K562 (cell line): ENCODE data around the gene TARM1. TPM values are rescaled to one million over a fixed set of nuclear protein-coding genes. Genes with fewer than 3 reads are reported as not detected.

Experiments used
- GTF2F1 ChIP-seq: IDR thresholded peaks from 2 replicates; pipeline ENCODE4 v1.6.1; 2011; ENCODE audit warnings: low read depth, low read length, improper control_type of control experiment
- MTA1 ChIP-seq: fragments of 450-650 bp; IDR thresholded peaks from 2 replicates; pipeline ENCODE4 v1.6.1; 2017; ENCODE audit warnings: borderline replicate concordance
- PTBP1 ChIP-seq: fragments of 200-400 bp; formaldehyde crosslinking; IDR thresholded peaks from 2 replicates; pipeline ENCODE4 v1.6.1; 2017; ENCODE audit warnings: low read depth, low read length
- SRSF1 ChIP-seq: fragments of 200-400 bp; formaldehyde crosslinking; IDR thresholded peaks from 2 replicates; pipeline ENCODE4 v1.6.1; 2017; ENCODE audit warnings: mild to moderate bottlenecking, low read depth, low read length, moderate library complexity
- TAF1 ChIP-seq: IDR thresholded peaks from 2 replicates; pipeline ENCODE4 v1.6.1; 2011; ENCODE audit warnings: mild to moderate bottlenecking, low read length, moderate library complexity; ENCODE audit not compliant: insufficient read depth, control insufficient read depth, severe bottlenecking; ENCODE audit errors: extremely low read depth
- TBP ChIP-seq: optimal IDR thresholded peaks from 2 replicates; pipeline ENCODE3; 2011; ENCODE audit warnings: low read depth, low read length, improper control_type of control experiment
- ZNF134 ChIP-seq: fragments of 250-450 bp; sonication (Bioruptor Pico); conservative IDR thresholded peaks from 2 replicates; pipeline ENCODE4 v1.4.0; 2020
- ZNF324 ChIP-seq: fragments of 250-450 bp; sonication (Bioruptor Pico); IDR thresholded peaks from 2 replicates; pipeline ENCODE4 v1.4.0; 2020; ENCODE audit warnings: mild to moderate bottlenecking
- ZNF384 ChIP-seq: IDR thresholded peaks from 2 replicates; pipeline ENCODE4 v1.6.1; 2012; ENCODE audit warnings: low read depth, low read length, improper control_type of control experiment
- polyA plus RNA-seq, 8 experiments: library from polyadenylated mRNA; depleted of rRNA in 4 of 8; stranded (reverse) in 5 of 8; unstranded in 3 of 8; fragments of >200 nt; fragmentation: Nextera tagmentation in 2 of 8; fragmentation: Illumina TruSeq in 1 of 8; extraction: Ambion mirVana in 2 of 8; extraction: Trizol in 1 of 8; gene quantifications; 2 replicates each; pipeline versions ENCODE4 v1.2.1 to v1.2.3, GENCODE V29; 2011 to 2014; ENCODE audit warnings: inconsistent platforms in 1 of 8, missing spikeins in 1 of 8
- total RNA-seq, 7 experiments: library from RNA; depleted of rRNA in 6 of 7; stranded (reverse); fragments of >200 nt in 6 of 7; fragmentation: Illumina TruSeq in 2 of 7; extraction: Trizol in 2 of 7; gene quantifications; 2 replicates each; pipeline versions ENCODE4 v1.2.1 to v1.2.3, GENCODE V29; 2011 to 2021; ENCODE audit warnings: low replicate concordance in 1 of 7
- TF ChIP-seq, protein P1 (sequence below), 2 experiments: fragments of 450-650 bp; conservative IDR thresholded peaks; 2 replicates each; pipeline ENCODE4 v1.6.1; 2017; ENCODE audit warnings: mild to moderate bottlenecking in 2 of 2, moderate library complexity in 2 of 2
- TF ChIP-seq, protein P2 (sequence below): IDR thresholded peaks from 2 replicates; pipeline ENCODE4 v1.6.1; 2014; ENCODE audit warnings: antibody characterized with exemption
- TF ChIP-seq, protein P3 (sequence below): fragments of 450-650 bp; IDR thresholded peaks from 2 replicates; pipeline ENCODE4 v1.6.1; 2017; ENCODE audit warnings: mild to moderate bottlenecking, moderate library complexity
- TF ChIP-seq, protein P4 (sequence below): fragments of 250-450 bp; sonication (Bioruptor Pico); IDR thresholded peaks from 2 replicates; pipeline ENCODE4 v1.8.0; 2022; ENCODE audit warnings: moderate library complexity, mild to moderate bottlenecking, inconsistent platforms
- TF ChIP-seq, protein P5 (sequence below): fragments of 450-650 bp; formaldehyde crosslinking; IDR thresholded peaks from 2 replicates; pipeline ENCODE4 v1.4.0; 2022; ENCODE audit warnings: missing genetic modification characterization
- TF ChIP-seq, protein P6 (sequence below): sonication (generic); formaldehyde crosslinking; IDR thresholded peaks from 2 replicates; pipeline ENCODE4 v1.8.0; 2022; ENCODE audit warnings: mild to moderate bottlenecking, missing genetic modification reagents
- TF ChIP-seq, protein P7 (sequence below): sonication (generic); formaldehyde crosslinking; IDR thresholded peaks from 2 replicates; pipeline ENCODE4 v1.4.0; 2020; ENCODE audit warnings: mild to moderate bottlenecking, missing genetic modification reagents

Gene TARM1
- total and polyA plus RNA-seq, 9 of the 15 experiments (the other 6 are each of a cell fraction or from before 2014, with no cell fraction given): not detected

DNA sequence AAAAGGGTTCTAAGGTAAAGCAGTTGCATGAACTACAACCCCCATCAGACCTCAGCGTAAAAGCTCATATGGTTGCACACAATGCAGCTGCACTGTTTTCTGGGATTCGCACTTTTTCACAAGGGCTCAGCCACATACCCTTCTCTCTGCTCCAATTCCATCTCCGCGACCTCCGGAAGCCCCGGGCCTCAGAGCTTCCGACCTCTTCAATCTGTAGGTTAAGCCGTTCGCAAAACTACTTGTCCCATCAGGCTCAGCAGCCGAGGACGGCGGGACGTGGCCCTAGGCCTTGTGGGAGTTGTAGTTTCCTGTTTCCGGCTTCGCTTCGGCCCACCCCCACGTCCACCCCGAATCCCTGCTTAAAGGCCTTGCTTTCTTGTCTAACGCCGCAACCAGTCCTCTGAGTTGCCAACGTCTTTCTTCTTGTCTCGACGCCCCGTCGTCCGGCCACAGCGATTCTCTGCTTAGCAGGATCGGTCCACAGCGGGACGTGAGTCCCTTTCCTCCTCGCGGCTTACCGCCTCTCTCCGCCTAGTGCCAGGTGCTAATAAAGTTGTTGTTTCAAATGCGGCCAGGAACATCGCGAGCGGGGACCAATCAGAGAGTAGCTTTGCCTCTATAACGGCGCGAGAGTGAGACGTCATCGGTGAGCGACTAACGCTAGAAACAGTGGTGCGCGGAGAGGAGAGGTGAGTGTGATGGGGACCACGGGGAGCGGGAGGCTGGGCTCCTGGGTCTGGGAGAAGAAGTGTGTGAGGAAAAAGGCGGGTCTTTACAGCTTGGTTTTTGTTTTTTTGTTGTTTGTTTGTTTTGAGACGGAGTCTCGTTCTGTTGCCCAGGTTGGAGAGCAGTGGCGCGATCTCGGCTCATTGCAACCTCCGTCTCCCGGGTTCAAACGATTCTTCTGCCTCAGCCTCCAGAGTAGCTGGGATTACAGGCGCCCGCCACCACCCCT lies 34.2 kb upstream of the TARM1 start, which contains the start of the genes PRPF31 and TFPT (continued):
- TF ChIP-seq, protein P1, sequence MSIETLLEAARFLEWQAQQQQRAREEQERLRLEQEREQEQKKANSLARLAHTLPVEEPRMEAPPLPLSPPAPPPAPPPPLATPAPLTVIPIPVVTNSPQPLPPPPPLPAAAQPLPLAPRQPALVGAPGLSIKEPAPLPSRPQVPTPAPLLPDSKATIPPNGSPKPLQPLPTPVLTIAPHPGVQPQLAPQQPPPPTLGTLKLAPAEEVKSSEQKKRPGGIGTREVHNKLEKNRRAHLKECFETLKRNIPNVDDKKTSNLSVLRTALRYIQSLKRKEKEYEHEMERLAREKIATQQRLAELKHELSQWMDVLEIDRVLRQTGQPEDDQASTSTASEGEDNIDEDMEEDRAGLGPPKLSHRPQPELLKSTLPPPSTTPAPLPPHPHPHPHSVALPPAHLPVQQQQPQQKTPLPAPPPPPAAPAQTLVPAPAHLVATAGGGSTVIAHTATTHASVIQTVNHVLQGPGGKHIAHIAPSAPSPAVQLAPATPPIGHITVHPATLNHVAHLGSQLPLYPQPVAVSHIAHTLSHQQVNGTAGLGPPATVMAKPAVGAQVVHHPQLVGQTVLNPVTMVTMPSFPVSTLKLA (conservative IDR thresholded peaks at IDR 0.05): peak; percentile 94 to 98
- TF ChIP-seq, protein P2, sequence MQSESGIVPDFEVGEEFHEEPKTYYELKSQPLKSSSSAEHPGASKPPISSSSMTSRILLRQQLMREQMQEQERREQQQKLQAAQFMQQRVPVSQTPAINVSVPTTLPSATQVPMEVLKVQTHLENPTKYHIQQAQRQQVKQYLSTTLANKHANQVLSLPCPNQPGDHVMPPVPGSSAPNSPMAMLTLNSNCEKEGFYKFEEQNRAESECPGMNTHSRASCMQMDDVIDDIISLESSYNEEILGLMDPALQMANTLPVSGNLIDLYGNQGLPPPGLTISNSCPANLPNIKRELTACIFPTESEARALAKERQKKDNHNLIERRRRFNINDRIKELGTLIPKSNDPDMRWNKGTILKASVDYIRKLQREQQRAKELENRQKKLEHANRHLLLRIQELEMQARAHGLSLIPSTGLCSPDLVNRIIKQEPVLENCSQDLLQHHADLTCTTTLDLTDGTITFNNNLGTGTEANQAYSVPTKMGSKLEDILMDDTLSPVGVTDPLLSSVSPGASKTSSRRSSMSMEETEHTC: peak; percentile 12; the same call in 1 of the 2 replicates
- TF ChIP-seq MTA1 (peak; percentile 100), ZNF324 (CRISPR knock-in tag) (no peak), GTF2F1 (no peak), TAF1 (peak; percentile 79), PTBP1 (no peak), ZNF384 (peak; percentile 79), TBP (peak; percentile 88), SRSF1 (no peak), ZNF134 (CRISPR knock-in tag) (peak; percentile 60; the same call in 1 of the 2 replicates)
- TF ChIP-seq, protein P3, sequence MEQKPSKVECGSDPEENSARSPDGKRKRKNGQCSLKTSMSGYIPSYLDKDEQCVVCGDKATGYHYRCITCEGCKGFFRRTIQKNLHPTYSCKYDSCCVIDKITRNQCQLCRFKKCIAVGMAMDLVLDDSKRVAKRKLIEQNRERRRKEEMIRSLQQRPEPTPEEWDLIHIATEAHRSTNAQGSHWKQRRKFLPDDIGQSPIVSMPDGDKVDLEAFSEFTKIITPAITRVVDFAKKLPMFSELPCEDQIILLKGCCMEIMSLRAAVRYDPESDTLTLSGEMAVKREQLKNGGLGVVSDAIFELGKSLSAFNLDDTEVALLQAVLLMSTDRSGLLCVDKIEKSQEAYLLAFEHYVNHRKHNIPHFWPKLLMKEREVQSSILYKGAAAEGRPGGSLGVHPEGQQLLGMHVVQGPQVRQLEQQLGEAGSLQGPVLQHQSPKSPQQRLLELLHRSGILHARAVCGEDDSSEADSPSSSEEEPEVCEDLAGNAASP: no peak
- TF ChIP-seq, protein P4, sequence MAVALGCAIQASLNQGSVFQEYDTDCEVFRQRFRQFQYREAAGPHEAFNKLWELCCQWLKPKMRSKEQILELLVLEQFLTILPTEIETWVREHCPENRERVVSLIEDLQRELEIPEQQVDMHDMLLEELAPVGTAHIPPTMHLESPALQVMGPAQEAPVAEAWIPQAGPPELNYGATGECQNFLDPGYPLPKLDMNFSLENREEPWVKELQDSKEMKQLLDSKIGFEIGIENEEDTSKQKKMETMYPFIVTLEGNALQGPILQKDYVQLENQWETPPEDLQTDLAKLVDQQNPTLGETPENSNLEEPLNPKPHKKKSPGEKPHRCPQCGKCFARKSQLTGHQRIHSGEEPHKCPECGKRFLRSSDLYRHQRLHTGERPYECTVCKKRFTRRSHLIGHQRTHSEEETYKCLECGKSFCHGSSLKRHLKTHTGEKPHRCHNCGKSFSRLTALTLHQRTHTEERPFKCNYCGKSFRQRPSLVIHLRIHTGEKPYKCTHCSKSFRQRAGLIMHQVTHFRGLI (CRISPR knock-in tag): no peak
- TF ChIP-seq, protein P5, sequence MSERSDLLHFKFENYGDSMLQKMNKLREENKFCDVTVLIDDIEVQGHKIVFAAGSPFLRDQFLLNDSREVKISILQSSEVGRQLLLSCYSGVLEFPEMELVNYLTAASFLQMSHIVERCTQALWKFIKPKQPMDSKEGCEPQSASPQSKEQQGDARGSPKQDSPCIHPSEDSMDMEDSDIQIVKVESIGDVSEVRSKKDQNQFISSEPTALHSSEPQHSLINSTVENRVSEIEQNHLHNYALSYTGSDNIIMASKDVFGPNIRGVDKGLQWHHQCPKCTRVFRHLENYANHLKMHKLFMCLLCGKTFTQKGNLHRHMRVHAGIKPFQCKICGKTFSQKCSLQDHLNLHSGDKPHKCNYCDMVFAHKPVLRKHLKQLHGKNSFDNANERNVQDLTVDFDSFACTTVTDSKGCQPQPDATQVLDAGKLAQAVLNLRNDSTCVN (CRISPR knock-in tag): no peak; the same call in 1 of the 2 replicates
- TF ChIP-seq, protein P6, sequence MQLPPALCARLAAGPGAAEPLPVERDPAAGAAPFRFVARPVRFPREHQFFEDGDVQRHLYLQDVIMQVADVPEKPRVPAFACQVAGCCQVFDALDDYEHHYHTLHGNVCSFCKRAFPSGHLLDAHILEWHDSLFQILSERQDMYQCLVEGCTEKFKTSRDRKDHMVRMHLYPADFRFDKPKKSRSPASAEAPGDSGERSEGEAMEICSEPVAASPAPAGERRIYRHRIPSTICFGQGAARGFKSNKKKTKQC (CRISPR knock-in tag): peak; percentile 89
- TF ChIP-seq, protein P7, sequence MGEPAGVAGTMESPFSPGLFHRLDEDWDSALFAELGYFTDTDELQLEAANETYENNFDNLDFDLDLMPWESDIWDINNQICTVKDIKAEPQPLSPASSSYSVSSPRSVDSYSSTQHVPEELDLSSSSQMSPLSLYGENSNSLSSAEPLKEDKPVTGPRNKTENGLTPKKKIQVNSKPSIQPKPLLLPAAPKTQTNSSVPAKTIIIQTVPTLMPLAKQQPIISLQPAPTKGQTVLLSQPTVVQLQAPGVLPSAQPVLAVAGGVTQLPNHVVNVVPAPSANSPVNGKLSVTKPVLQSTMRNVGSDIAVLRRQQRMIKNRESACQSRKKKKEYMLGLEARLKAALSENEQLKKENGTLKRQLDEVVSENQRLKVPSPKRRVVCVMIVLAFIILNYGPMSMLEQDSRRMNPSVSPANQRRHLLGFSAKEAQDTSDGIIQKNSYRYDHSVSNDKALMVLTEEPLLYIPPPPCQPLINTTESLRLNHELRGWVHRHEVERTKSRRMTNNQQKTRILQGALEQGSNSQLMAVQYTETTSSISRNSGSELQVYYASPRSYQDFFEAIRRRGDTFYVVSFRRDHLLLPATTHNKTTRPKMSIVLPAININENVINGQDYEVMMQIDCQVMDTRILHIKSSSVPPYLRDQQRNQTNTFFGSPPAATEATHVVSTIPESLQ: 0 out of 2 replicates have a peak, but pooled peaks have one; percentile 62
